ENCODE data around the gene YTHDF1.
A peak's percentile ranks its signal among the peaks of the same experiment; 100 is the strongest.

YTHDF1 gene

DNA sequence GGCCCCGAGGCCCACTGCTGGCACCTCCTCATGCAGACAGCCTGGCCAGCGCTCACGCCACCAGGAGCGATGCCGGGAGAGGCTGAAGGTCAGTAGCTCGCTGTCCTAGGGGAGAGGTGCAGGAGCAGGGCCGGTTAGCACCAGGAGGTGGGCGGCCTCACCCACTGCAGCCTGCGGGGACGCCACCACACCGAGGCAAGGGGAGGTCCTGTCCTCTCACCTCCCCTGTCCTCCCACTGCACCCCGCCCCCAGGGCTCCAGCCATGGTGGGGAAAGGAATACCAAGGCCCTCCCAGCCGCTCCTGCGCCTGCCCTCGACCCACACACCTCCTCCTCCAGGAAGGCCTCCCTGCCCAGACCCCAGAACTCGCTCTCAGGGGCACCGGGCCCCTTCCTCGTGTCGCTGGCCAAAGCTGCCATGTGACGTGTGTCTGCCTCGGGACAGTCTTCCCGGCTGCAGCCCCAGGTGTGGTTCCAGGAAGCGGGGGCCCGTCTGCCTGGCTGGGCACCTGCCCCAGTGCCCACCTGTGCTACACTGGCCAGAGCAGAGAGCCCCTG is 31.8 kb upstream of the YTHDF1 start:
- DNase-seq, result no peak

DNA sequence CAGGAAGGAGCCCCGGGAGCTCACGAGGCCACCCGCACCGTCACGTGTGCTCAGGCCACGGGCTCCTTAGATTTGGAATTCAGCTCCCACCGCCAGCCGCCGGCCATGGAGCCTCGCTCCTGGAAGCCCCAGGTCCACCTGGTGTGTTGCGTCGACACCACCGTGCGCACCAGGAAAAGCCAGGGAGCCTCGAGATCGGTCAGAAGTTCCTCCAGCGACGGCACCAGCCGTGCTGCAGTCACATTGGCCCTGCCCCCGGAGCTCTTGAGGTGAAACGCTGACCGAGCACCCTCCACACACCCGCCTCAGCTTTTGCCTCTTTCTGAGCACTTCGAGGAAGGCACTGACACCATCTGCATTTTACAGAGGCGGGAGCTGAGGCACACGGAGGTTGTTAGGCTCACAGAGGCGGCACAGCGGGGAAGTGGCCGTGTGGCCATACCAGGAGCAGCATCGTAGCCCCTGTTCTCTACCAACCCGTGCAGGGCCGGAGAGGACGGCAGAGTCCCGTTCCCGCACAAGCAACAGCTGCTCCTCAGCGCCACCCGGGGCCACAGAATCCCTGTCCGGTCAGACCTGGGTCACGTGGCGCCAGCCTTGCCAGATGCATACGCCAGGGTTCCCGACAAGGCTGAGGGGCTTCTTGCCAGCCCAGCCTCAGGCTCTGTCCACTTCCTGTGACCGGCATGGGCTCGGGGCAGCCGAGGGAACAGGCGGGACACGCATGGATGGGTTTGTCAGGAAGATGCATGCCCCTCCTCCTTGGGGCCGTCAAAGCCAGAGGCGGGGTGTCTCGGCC is 30.8 kb upstream of the YTHDF1 start:
- DNase-seq, result no peak

- no peak for DNase-seq
Measured at GRCh38 chr20:63244468-63244867, 28.5 kb upstream of the YTHDF1 start.

DNA sequence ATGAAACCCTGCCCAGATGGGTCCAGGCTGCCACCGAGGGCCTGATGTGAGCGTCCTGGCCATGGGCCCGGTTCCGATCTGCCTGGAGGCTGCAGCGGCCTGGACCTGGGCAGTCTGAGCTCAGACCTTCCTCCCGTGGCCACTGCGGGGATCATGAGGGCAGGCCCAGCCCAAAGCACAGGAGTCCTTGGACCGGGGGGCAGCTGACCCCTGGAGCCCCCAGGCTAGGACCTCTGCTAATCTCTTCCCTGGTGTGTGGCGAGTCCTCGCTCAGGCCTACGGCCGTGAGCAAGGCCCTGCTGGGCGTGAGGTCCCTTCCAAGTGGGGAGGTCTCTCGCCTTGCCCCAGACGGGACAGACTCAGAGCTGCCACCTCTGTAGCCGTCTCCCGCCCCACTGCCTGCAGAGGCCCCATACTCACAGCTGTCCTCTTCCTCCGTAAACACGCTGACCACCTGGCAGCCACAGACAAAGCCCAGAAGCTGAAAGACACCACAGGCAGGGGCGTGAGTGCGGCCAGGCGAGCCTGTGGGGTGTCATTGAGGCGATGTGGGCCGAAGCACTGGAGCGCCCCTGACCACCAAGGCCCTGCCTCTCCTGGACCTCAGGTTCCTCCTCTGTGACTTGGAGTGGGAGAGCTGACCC is 27.8 kb upstream of the YTHDF1 start:
- no peak for DNase-seq

DNA sequence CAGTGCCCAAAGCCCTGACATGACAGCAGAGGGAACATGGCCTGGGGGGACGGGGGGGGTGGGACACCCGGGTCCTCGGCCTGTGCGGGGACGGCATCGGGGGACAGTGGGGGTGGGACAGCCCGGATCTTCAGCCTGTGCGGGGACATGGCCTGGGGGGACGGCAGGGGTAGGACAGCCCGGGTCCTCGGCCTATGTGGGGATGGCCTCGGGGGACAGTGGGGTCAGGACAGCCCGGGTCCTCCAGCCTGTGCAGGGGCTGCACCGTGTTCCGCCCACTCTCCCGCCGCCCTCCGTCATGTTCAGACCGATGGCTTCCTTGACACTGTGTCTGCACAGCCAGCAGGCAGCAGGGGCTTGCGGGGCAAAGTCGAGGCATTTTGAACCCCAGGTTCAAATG is 26.8 kb upstream of the YTHDF1 start:
- DNase-seq, result no peak

GRCh38 chr20:63241272-63241671 is 25.3 kb upstream of the YTHDF1 start:
- DNase-seq, result peak; percentile 6

DNA sequence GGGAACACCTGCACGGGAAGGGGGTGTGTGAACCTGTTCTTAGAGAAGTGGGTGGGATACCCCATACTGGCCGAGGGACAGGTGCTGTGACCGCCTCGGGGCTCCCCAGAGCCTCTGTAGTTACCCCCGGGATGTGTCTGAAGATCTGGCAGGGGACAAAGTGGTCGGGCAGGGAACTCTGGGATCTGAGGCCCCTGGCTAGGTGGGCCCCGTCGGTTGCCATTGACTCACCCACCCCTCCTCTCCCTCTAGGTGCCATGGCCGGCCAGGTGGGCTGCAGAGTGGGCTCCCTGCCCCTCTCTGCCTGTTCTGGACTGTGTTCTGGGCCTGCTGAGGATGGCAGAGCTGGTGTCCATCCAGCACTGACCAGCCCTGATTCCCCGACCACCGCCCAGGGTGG is 24.1 kb upstream of the YTHDF1 start:
- no peak for DNase-seq

DNA sequence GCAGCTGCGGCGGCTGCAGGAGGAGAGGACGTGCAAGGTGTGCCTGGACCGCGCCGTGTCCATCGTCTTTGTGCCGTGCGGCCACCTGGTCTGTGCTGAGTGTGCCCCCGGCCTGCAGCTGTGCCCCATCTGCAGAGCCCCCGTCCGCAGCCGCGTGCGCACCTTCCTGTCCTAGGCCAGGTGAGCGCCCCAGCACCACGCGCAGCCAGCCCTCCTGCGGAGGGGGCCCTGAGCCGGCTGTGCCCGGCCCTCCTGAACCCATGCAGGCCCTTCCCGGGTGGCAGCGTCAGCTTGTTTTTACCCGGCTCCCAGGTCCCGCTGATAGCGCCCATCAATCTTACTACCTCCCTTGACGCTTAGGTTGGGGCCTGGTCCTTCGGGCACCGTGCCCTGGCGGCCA is 23.5 kb upstream of the YTHDF1 start:
- DNase-seq, result no peak

DNA sequence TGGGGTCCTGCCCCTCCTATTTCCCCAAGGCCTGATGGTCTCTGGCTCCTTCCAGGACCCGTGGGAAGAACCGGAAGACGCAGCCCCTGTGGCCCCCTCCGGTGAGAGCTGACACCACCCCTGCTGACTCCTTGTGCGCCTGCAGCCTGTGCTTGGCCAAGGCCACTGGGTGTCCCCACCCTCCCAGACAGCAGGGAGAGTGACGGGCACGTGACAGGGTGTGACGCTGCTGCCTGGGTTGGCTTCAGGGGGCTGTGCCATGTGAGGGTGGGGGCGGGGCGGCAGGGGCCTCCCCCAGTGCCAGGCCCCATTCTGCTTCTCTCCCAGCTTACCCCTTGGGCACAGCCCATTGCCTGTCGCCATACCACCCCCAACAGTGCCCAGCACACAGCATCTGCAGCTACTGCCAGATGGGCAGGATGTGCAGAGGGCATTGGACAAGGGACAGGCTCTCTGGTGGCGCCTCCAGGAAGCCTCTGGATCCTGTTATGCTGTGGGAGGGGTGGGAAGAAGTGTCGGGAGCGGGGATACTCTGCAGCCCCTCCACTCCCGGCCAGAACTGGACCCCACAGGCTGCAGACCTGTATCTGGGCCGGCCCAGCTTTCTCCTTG is 22.7 kb upstream of the YTHDF1 start:
- peak; percentile 72 for DNase-seq

GRCh38 chr20:63238031-63238430 is 22.1 kb upstream of the YTHDF1 start:
- DNase-seq, result no peak

- DNase-seq, result no peak
Measured at GRCh38 chr20:63236116-63236837, 20.3 kb upstream of the YTHDF1 start.

- no peak for DNase-seq
Measured at GRCh38 chr20:63235399-63235983, 19.6 kb upstream of the YTHDF1 start, which contains the start of gene BIRC7. BIRC7 (plus strand) TSS chr20:63235905; CDS start chr20:63236097, 192 bp downstream.

DNA sequence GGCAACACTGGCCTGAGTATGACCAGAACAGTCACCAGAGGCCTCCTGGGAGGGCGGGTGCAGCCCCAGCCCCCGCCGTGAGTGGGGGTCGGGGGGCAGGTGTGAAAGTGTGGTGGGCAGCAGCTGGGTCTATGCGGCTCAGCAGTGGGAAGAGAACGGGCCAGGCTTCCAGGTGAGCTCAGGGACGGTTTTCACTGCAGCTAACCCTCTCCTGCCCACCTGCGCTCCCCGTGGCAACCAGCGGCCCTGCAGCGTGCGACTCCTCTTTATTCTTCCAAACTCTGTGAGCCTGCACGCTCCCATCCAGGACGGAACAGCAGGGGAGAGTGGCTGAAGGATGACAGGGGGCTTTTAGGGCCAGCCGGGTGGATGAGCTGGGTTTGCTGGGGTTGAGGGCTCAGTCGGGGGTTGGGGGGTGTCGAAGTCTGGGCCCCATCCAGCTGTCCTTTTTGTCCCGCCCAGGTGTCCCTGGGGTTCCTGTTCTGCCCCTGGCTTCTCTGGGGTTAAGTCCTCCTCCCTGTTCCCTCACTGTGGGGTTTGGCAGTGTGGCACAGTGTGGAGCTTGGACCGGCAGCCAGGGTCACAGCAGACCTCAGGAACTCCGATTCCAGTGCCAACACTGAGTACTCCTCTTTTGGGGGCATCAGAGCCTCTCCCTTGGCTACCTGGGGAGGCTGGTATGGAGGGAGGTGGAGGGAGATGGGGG is 18.9 kb upstream of the YTHDF1 start:
- DNase-seq, result peak; percentile 79

DNA sequence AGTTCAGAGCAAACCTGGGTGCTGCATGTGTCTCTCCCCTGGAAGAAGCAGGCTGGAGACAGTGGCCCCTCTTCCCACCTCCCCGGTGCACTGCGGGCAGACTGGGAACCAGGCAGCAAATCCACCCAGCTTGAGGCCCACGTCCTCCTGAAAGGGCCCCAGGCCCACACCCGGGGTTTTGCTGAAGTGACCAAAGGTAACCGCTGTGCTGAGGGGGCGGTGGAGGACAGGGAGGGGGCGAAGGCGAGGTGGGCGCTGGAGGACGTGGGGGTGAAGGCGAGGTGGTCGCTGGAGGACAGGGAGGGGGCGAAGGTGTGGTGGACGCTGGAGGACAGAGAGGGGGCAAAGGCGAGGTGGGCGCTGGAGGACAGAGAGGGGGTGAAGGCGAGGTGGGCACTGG is 18.0 kb upstream of the YTHDF1 start:
- no peak for DNase-seq

DNA sequence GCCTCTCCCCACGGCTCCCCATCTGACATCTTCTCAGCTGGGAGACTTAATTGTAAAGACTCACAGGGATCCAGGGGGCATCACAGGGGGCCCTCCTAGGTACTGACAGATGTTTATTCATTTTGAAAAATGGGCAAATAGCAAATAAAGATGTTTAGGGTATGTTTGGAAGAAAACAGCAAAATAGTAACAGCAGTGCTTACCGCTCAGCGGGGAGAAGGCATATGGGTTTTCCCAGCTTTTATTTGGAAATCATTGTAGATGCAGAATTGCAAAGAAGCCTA is 17.1 kb upstream of the YTHDF1 start:
- no peak for DNase-seq

DNA sequence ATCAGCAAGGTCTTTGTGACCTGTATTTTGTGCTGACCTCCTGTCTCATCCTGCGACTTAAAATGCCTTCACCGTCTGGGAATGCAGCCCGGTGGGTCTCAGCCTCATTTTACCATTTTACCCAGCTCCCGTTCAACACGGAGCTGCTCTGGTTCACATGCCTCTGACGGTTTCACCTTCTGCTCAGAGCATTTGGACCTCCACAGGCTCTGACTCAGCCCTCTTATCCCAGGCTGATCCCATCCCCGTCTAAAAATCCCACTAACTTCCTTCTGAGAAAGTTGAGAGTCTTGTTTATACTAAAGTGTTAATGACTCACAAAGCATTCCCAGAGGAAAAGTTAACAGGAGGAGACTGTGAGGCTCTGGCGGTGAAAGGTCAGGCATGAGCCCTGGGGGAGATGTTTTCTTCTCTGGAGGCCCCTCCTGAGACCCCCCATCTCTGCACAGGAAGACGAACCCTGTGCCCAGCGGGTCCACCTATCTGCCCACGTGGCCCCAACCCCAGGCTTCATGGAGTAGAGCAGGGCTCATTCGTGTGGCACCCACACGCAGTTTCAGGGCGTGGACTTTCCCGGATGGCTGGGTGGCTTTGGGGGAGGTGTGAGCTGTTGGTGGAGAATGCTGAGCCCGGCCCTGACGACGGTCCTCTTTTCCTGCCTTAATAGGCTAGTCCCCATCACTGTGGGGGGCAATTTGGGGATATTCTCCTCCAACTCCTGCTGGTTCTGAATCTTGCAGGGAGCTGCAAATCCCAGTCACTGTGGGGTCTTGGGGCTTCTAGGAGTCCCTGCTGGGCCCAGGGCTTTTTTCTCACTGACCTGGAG is 16.5 kb upstream of the YTHDF1 start:
- no peak for DNase-seq

DNA sequence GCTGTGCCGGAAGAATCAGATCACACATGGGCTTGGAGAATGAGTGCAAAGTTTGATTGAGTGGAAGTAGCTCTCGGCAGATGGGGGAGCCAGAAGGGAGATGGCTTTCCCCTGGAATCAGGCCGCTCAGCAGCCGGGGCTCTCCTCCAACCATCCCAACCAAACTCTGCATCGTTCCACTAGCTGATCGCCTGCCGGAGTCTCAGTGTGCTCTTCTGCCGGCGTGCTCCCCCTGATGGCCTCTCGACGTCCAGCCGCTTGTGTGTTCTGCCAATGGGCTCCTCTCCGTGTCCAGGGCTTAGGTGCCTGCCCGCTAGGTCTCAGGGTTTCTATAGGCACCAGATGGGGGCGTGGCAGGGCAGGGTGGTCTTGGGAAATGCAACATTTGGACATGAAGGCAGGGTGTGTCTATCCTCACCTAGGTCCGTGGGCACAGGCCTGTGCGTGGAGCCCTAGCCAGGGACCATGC is 14.9 kb upstream of the YTHDF1 start:
- DNase-seq, result peak; percentile 16

DNA sequence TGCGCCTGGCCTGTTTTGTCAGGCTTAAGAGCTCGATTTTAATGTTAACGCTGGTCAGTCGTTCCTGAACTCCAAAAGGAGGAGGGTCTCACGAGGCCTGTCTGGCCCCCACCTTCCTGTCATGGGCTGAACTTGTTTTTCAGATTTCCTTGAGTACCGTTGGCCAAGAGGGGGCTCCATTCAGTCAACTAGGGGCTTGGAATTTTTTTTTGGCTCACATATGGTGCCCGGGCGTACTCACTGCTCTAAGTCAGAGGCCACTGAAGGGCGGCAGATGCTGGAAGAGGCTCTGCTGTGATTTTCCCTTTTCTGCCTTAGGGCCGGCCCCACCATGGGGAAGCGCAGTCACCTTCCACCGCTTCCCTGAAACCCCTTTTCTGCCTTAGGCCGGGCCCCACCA is 12.9 kb upstream of the YTHDF1 start:
- no peak for DNase-seq

DNA sequence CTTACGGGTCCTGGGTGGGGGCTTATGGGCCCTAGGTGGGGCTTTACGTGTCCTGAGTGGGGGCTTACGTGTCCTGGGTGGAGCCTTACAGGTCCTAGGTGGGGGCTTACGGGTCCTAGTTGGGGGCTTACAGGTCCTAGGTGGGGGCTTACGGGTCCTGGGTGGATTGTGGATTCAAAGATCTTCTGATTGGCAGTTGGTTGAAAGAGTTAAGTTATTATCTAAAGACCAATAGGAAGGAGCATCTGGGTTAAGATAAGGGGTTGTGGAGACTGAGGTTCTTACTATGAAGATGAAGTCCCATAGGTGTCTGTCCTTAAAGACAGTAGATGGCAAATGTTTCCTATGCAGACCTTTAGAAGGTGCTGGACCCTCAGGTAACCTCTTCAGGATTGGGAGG is 11.3 kb upstream of the YTHDF1 start:
- DNase-seq, result no peak

DNA sequence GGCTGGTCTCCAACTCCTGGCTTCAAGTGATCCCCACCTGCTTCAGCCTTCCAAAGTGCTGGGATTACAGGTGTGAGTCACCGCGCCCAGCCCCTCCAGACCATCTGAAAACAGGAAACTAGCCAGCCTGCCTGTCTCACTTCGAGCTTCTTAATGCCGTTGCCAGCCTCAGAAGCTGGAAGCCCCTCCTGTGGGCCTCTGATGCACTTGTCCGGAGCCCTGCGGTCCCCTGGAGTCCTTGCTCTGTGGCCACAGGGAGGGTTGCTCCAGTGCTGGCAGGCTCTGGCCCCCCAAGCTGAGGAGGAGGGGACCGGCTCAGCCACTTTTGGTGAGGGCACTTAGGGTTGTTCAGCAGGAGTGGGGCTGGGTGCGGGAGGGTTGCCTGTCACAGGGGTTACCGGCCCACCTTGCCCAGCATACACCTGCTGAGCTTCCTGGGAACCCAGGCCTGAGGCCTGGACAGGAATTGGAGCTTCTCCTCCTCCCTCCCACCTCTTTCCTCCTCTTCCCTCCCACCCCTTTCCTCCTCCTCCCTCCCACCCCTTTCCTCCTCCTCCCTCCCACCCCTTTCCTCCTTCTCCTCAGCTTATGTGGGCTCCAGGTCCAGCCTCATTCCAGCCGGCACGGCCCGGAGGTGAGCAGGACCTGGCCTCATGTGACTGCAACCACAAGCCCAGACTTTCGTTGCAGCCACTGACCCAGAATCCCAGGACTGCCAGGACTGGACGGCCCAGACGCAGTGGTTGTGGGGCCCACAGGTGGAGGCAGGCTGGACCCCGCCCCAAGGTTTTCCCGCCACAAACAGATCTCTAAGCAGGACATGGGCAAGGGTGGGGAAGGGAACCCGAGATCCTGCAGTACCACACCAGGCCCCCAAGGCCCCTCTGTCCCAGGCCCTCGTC is 10.4 kb upstream of the YTHDF1 start:
- no peak for DNase-seq
